Measurements from ENCODE around the gene DBX1.
"Not testable (repeated sequence)": the region's sequence is repeated elsewhere in the genome, so short reads cannot be mapped to it uniquely, and the experiment has no call there.

The DBX1 gene

DNA sequence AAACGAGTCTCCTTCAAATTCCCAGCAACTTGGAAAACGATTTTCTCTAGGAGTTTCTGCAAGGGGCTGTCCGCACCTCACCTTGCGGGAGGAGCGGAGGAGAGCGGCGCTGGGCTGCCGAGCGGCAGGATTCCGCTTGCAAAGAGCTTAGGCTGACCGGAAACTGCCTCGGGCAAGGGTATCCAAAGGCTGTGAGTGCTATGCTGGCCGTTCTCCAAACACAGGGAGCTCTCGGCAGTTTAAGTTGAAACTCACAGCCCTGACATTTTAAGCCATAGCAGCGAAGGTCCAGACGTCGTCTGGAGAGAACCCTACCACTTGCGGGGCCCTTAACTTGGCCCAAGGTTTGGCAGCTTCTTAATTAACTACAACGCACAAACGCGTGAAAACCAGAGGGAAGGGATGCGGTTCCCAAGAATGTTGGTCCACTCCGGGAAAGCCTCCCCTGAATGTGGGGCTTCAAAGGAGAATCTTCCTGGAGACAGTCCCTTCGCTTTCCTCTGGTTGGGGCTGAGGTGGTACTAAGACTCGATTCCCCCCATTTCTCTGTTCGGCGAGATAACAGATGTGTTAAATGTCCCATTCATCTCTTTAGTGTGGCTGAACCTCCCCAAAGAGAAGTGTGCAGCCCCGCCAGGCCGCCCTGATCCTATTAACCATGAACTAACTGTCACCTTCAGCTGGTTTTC lies 1.1 kb upstream of the DBX1 start:
- no peak for ATAC-seq
- peak; percentile 4 for DNase-seq

DNA sequence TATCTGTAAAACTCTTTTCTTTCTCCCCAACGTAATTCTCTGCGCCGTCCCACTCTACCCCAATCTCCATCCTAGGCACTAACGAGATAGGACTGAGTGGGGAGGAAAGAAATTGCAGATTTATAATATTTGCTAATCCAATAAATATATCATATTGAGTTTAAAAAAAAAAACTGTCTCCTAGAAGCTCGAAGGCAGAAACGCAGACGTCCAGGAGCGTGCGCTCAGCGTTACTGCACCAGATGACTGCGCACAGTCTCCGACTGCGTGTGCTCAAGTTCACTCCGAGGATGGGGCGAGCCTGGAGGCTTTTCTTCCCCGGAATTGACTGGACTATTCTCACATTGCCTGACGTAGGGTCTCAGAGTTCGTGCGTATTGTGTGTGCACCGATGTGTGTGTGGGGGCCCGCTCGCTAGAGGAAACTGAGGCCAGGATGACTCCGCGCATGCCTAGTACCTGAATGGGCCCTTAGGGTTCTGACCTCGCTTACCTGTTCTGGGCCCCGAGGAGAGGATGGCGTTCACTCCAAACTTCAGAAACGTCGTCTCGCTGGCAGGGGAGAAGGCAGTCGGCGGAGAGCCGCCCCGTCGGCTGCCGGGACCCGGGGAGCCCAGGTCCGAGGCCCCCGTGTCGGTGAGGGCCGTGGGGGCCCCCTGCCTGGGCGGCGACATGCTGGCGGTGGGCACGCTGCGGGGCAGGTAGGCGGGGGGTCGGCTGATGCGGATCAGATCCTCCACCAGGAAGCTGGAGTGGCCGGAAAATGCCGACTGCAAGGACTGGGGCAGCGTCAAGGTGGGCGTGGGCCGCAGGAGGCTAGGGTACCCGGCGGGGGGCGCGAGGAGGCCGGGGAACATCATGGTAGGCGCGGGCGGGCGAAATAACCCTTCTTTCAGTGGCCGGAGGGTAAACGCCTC lies 551 bp downstream of the DBX1 start:
- no peak for ATAC-seq

DNA sequence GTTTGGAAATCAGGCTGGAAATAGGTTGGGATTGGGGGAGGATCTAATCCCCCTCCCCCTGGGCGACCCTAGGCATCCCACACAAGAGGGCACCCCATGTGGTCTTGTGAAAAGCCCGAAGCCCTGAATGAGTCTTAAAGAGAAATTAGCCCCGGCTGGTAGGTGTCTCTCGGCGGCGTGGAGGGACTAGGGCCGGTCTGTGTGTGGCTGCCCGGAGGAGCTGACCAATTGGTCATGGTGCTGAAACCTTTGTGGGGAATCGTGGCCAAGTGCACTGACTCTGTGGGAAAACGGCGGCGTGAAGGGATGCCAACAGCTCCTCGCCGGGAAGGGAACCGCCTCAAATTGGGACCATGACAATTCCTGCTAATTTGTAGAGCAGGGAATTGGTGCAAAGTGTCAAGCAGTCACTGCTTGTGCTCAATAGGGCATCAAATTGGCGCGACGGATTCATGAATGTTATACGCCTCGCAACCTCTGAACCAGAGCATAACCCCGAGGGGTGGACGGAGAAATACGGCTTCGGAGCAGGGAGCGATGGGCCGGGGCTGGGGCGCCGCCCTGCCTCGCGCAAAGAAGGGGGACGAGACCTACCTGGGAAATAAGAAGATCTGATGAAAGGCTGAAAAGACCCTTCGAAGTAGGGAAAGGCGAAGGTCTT lies 1.5 kb downstream of the DBX1 start:
- ATAC-seq: no peak

More for the DNA sequence above, 551 bp downstream of the DBX1 start:
- DNase-seq: peak; percentile 5

DNA sequence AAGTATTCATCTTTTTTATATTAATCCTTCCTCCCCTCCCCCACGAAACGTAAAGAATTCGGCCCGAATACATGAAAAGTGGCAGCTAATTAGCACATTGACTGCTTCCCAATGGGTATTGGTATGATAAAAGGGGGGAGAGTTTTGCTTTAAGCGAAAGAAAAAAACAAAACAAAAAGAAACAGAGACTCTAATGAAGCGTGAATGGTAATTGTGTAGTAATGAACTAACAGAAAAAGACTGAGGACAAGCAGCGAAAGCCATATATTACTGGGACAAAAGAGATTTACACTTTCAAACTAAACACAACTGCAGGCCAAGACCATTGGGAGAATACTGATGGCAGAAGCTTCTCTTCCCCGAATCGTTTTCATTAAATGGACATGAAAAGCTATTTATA lies 2.5 kb downstream of the DBX1 start:
- ATAC-seq (no peak), DNase-seq (no peak)

More for the DNA sequence above, 1.5 kb downstream of the DBX1 start:
- peak; percentile 22 for DNase-seq

DNA sequence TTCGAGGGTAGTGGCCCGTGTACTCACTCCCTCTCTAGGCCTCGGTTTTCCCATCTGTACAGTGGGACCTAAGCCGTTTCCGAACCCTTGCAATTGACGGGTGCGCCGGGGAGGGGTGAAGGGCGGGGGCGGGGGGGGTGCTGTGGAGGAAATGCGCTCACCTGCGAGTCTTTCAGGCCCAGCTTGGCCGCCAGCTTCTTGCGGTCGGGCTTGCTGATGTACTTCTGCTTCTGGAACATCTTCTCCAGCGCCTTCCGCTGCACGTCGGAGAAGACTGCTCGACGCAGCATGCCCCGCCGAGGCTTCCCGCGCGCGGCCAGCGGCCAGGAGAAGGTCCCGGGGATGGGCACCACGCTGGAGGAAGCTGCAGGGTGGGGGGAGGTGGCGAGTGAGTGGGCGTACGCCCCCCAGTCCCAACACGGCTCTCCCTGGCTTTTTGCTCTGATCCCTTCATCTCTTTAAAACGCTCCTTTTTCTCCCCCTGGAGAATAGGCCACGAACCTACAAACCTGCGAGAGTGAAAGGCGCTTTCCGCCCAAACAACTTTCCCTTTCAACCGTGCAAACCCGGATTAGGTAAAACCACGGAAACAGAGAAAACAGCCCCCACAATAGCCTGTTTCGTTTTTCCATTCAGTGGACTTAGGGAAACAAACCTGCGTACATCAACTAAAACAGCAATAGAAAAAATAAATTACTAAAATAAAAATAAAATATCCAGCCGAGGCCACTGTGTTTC lies 3.2 kb downstream of the DBX1 start:
- no peak for ATAC-seq
- peak; percentile 23 for DNase-seq

DNA sequence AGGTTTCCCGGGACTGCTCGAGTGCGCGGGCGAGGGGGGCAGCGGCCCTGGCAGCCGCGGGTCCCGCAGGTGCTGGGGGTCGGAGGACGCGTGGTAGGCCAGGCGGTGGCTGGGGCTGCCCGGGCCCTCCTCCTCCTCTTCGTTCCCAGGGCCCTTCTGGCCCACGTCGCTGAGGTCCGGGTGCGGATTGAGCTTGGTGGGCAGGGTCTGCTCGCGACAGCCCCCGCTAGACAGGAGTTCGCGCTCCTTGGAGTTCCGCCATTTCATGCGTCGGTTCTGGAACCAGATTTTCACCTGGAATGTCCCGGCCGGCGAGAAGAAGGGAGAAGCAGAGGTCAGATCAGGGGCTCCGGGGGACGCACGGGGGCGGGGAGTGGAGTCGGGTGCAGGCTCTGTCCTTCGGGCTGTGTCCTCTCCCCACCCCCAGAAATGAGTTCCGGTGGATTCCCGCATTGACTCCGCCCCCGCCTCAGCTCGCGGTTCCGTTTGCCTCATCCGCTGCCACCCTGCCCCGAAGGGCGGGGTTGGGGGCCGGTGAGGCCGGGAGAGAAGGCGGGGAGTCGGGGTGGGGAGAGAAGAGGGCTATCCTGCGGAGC lies 3.9 kb downstream of the DBX1 start:
- peak; percentile 31 for ATAC-seq
- DNase-seq: peak; percentile 48

DNA sequence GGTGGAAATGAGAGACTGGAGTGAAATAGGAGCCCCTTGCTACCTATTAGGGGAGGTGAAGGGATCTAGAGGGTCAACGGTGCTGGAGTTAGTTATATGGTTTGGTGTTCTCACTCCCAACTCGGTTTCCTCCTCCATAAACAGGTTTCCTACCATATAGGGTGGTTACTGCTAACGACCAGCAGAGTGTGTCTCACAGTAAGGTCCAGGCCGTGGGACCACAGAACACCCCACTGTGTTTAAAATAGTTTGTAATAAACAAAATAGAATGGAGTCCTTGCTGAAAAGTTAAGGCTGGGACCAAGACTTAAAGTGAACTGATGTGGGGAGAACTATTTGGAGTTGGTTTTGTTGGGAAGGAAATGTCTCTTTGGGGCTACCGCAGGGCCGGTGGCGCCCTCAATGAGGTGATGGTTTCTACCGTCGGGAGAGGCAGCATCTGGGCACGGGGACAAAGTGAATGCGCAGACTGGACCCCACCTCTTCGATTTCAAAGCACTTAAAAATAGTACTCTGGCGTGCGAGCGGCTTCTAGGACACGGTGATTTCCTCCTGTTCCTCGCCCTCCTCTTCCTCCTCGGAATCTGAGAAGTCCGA lies 4.5 kb downstream of the DBX1 start:
- ATAC-seq (no peak), DNase-seq (no peak)

DNA sequence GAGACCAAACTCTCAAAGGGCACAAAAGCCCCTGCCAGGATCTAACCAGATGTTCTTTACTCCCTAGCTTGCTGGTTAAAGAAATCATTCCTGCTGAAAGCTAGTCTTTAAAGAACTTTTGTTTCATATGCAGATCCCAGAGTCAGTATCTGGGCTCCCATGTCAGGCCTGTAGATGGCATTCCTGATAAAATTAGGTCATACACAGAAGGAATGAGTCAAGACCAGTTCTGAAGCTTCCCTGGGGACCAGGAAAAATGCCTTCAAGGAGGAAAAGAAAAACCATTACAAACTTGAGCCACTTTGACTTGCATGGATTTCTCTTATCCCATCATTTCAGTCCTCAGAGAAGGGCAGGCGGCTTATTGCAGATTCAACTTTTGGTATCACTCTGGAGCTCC lies 5.9 kb downstream of the DBX1 start:
- ATAC-seq (no peak), DNase-seq (no peak)

DNA sequence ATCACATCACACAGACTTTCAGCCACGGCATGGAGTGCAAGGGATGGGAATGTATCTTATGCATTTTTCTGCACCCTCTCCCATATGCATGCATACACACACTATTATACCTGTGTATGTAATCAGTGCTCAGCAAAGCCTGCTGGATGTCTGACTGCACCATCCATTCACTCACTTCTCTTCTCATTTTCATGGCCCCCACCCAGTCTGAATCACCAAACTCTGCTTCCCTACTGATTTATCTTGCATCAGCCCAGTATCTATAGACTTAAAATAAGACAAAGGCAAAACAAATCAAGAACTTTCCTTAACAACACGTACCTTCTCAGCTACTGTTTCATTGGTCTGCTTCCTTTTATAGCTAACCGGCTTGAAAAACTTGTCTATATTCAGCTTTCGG lies 21.6 kb downstream of the DBX1 start:
- no peak for DNase-seq
- ATAC-seq: no peak

DNA sequence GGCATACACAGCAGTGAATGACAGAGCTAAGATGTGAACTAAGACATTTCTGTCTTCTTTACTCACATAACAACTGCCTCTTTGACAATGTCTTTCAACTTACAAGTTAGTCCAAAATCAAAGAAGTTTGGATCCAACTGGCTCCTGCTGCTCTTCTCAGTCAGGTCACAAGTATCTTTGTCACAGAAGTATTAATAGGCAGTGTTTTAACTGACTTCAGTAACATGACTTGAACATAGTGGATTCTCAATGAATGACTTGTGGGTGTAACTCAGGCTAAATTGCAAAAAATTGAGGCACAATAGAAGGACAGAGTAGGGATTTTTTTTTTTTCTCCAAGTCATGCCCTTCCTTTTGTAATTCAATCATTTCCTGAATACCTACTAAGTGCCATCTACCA lies 22.6 kb downstream of the DBX1 start:
- ATAC-seq (no peak), DNase-seq (no peak)

DNA sequence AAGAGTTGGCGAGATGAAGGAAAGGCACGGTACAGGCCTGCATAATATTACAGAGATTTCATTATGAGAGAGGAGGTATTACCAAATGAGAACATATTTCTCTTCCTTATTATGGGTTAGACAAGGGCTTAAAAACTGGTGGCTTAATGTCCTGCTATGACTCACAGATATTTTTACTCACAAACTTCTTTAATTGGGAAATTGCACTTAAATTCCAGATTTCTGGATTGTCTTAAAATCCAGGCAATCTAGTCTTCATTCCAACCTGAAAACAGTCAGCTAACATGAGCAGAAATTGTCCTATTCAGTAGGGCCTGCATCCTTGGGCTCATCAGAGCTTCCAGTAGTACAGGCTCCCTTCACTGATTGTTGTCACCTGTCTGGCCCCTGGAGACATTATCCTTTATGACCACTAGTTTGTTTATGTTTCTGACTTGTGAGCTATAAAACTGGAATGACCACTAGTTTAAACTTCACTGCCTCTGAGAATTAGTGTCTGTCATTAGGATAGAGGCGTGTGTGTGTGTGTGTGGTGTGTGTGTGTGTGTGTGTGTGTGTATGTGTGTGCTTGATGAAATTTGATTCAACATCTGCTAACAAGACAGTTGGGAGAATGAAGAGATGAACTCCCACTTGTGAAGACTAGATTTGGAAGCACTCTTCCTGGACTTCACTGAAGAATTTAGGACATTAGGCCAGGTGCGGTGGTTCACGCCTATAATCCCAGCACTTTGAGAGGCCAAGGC lies 25.1 kb downstream of the DBX1 start:
- DNase-seq (no peak), ATAC-seq (no peak)

DNA sequence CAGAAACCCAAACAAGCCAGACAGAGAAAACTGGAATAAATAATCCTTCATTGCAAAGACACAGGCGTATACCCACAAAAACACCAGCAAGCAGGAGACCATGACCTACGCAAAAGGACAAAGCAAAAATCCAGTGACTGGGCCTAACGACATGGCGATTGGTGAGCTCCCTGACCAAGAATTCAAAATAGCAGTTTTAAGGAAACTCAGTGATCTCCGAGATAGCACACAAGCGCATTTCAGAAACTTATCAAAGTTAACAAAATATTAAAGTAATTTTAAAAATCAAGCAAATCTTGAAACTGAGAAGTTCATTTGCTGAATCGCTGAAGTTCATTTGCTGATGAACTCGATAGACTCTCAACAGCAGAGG lies 27.6 kb downstream of the DBX1 start:
- ATAC-seq (no peak), DNase-seq (no peak)

DNA sequence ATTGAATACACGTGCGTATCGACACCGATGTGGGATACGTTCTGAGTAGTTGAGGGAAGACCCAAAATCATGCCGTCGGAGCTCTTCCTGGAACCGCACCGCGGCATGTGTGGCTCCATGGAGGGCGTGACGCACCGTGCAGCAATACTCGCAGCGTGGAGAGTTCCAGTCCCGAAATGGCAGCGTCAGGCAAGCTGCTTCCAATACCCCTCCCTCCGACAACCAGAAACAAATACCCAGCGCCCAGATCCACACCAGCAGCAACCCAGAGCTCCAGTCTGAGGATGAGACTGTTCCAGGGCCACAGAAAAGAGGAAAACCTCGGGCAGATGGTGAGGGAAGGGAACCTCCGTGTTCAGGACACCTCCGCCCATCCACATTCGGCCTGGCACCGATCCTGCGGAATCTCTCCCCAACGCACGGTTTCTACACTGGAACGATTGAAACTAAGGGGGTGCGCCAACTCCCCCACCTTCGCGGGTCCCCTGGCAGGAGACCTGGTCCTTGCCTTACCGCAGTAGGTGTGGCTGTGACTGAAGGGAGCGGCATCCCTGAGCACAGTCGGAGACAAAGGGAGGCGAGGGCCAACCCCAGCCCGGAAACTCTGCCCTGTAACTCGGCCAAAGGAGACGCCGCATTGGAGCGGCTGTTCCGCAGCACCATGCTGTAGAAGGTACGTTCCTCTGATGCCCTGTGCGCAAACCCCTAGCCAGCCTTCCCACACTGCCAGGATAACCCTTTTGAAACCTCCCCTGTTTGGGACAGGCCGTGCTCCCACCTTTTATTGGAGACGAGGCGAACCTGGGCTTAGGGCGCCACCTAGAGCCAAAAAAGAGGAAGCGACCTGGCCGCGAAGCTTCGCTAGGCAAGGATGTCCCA lies 28.2 kb downstream of the DBX1 start:
- peak; percentile 56 for DNase-seq
- ATAC-seq: peak; percentile 36

DNA sequence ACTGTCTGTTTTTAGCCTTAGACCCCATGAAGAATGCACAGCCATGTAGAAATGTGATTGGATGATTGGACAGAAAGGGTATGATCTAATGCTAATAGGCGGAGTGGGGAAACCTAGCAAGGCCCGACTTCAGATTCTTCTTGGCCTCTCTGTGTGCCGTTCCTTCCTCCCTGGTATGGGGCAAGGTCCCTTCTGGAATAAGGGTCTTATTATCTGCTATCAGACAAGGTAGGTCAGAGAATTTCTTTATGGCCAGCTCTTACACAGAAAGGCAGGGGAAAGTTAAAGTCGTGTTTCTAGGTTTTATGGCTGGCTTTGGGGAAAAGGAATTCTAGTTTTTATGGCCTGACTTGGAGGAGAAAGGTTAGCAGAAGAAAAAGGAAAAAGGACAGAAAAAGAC lies 30.6 kb downstream of the DBX1 start:
- ATAC-seq: no peak
- DNase-seq: no peak

DNA sequence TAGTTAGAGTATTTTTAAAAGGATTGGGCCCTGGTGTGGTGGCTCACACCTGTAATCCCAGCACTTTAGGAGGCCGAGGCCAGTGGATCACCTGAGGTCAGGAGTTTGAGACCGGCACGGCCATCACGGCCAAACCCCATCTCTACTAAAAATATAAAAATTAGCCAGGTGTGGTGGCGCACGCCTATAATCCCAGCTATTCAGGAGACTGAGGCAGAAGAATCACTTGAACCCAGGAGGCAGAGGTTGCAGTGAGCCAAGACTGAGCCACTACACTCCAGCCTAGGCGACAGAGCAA lies 31.8 kb downstream of the DBX1 start:
- not testable (repeated sequence) for ATAC-seq, DNase-seq

DNA sequence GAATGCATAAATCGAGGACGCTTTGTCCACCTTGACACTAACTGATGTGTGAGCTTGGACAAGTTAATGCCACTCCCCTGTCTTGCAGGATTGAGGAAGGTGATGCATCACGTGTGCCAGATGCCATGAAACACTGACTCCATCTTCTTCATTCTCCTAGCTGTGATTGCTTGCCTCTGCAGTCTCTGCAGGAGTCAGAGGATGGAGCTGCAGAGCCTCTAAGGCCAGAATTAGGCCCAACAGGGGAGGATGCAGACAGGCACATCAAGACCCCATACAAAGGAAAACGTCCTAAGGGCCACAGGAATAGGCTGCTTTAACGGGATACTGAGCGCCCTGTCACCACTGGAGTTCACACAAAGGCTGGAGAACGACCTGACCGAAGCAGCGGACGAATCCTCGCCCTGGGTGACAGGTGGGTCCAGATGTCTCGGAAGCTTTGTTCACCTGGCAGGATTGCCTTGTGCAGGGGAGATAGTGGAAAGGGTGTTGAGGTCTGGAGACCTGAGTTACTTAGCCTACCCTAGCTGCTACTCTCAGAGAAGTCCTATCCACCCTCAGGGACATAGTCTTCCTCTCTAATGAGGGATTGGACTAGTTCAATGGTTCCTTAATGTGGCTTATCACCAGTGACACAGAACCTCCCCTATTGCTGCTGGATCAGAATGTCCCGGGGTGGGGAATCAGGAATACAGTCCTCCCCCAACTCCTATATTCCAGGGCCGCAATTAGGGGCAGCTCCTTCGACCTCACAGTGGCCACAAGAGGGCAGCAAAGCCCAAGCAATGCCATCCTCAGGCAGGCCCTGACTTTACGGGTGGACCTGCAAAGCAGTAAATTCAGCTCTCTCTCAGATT lies 32.4 kb downstream of the DBX1 start:
- DNase-seq (peak; percentile 81), ATAC-seq (peak; percentile 58)

DNA sequence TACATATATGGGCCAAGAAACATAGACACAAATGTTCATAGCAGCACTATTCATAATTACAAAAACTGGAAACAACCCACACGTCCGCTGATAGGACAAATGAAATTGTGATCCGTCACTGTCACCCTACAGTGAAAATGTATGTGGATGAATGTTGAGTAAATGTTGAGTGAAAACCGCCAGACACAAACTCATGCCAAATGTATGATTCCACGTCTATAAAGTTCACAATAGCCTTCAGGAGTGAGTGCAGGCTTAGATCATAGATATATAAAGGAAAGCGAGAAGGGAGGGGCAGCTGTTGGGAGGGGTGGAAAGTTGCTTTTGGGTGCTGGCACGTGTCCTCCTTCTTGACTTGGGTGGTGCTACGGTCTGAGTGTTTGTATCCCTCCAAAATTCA lies 33.6 kb downstream of the DBX1 start:
- no peak for ATAC-seq
- DNase-seq: no peak

DNA sequence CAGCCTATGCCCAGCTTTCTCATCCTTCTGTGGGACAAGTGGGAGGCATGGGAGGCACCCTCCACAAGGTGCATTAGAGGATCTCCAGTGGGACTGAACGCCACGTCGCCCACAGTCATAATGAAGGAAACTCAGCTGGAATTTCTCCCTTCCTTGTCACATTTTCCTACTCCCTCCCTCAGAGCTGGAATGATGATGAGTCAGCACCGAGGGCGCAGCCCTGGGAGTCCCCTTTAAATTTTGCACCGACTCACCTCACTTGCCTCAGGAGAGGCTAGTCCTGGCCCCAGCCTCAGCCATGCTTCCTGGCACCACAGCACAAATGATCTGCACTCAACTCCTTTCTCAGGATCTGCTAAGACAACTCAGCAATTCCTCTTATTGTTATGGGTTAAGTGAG lies 34.3 kb downstream of the DBX1 start:
- ATAC-seq: no peak
- no peak for DNase-seq

DNA sequence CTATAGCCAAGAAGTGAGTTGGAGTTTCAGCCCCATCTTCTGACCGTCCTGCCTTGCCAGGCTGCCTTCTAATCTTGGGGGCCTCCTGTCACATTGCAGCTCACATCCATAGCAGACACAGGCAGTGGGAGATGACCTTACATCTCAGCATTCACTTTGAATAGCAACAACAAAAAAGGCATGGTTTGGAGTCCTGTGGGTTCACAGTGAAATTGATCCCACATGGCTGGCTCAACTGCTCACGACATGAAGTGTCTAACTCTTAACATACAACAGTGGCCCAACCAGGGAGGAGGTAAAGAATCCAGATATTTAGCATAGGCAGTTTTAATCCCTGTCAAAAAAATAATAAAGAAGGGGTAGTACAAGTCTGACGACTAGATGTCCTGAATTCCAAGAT lies 38.1 kb downstream of the DBX1 start:
- no peak for ATAC-seq

More for the DNA sequence above, 38.1 kb downstream of the DBX1 start:
- DNase-seq: no peak
